Activated B cell treated with CpG ODN at 0.5 μM for 24 hours (primary cell): ENCODE measurements around the gene SMYD1. TPM values are rescaled to one million over a fixed set of nuclear protein-coding genes. Genes with fewer than 3 reads are reported as not detected.

ENCODE experiments used
- ATAC-seq: fragments of 200-7000 bp; cut with Tn5 transposase; one replicate; pipeline ENCODE4 v1.10.0; 2021; ENCODE audit warnings: low read depth, mild to moderate bottlenecking, moderate library complexity
- CTCF ChIA-PET: fragments of 350-600 bp; sonication (Branson Sonifier 250); formaldehyde crosslinking; loops from one replicate; lab custom pipeline; 2021; ENCODE audit warnings: antibody characterized with exemption; lab: Charles Lee
- POLR2A ChIA-PET: fragments of 350-600 bp; sonication (Branson Sonifier 250); formaldehyde crosslinking; loops from one replicate; lab custom pipeline; 2021; ENCODE audit warnings: antibody characterized with exemption; lab: Charles Lee
- DNase-seq: peaks from one replicate; pipeline ENCODE4 v3.0.0; 2022
- H3K27ac Mint-ChIP-seq: one replicate; pipeline ENCODE4 v1.8.0; 2020; ENCODE audit warnings: mixed read lengths
- H3K27me3 Mint-ChIP-seq: one replicate; pipeline ENCODE4 v1.8.0; 2021; ENCODE audit warnings: mixed read lengths
- H3K36me3 Mint-ChIP-seq: one replicate; pipeline ENCODE4 v1.8.0; 2021; ENCODE audit warnings: low read depth, mixed read lengths
- H3K4me1 Mint-ChIP-seq: one replicate; pipeline ENCODE4 v1.8.0; 2021; ENCODE audit warnings: mixed read lengths
- H3K4me3 Mint-ChIP-seq: one replicate; pipeline ENCODE4 v1.8.0; 2020; ENCODE audit warnings: mild to moderate bottlenecking, mixed read lengths
- H3K9me3 Mint-ChIP-seq: one replicate; pipeline ENCODE4 v1.8.0; 2020; ENCODE audit warnings: mixed read lengths
- CTCF ChIP-seq: fragments of 200-600 bp; IDR thresholded peaks from one replicate; pipeline ENCODE4 v1.8.0; 2022; ENCODE audit warnings: antibody characterized with exemption, mild to moderate bottlenecking
- intact Hi-C: fragments of 100-400 bp; cut with micrococcal nuclease; formaldehyde crosslinking; loops from one replicate; pipeline ENCODE4 v1.15.1; 2024
- total RNA-seq: library from RNA; stranded (reverse); gene quantifications from 2 replicates; pipeline ENCODE4 v1.2.3, GENCODE V29; 2022

The SMYD1 gene
- total RNA-seq, 1 donor from 2014 or later, result not detected

- no peak for ATAC-seq
- Mint-ChIP-seq H3K27me3 (peaks cover 19% of the 10 kb centered on the region), H3K9me3 (no peaks in the 10 kb centered on the region), H3K36me3 (no peaks in the 10 kb centered on the region), H3K27ac (no peak overlapping the region), H3K4me3 (no peak overlapping the region), H3K4me1 (no peaks in the 10 kb centered on the region)
- CTCF ChIA-PET, result no interaction called here
- DNase-seq, result no peak
- intact Hi-C loops, result no loop called here
- TF ChIP-seq CTCF, result no peak
- POLR2A ChIA-PET, result no interaction called here
These were observed 54.7 kb downstream of the SMYD1 start for GRCh38 chr2:88122141-88122884.

- no peaks in the 10 kb centered on the region for H3K9me3 Mint-ChIP-seq
- no peak for TF ChIP-seq CTCF
- no peaks in the 10 kb centered on the region for H3K36me3 Mint-ChIP-seq
- H3K4me1 Mint-ChIP-seq, result no peaks in the 10 kb centered on the region
- peaks cover 18% of the 10 kb centered on the region for H3K27me3 Mint-ChIP-seq
- ATAC-seq (no peak), DNase-seq (no peak)
- ChIA-PET POLR2A (no interaction called here), CTCF (no interaction called here)
- no peak overlapping the region for H3K4me3 Mint-ChIP-seq
- intact Hi-C loops, result no loop called here
- no peak overlapping the region for H3K27ac Mint-ChIP-seq
These were observed 55.7 kb downstream of the SMYD1 start for GRCh38 chr2:88123164-88123974.

GRCh38 chr2:88123975-88124917 is 56.6 kb downstream of the SMYD1 start:
- TF ChIP-seq CTCF, result no peak
- Mint-ChIP-seq H3K9me3 (no peaks in the 10 kb centered on the region), H3K27ac (no peak overlapping the region), H3K27me3 (peaks cover 19% of the 10 kb centered on the region), H3K36me3 (no peaks in the 10 kb centered on the region), H3K4me1 (no peaks in the 10 kb centered on the region), H3K4me3 (no peak overlapping the region)
- intact Hi-C loops, result no loop called here
- DNase-seq (no peak), ATAC-seq (no peak)
- POLR2A ChIA-PET, result no interaction called here
- CTCF ChIA-PET, result no interaction called here

GRCh38 chr2:88125344-88125923 is 57.8 kb downstream of the SMYD1 start:
- DNase-seq, result no peak
- intact Hi-C loops, result no loop called here
- H3K4me1 Mint-ChIP-seq, result no peaks in the 10 kb centered on the region
- CTCF ChIA-PET, result no interaction called here
- no peak for ATAC-seq
- no peak overlapping the region for H3K27ac Mint-ChIP-seq
- H3K9me3 Mint-ChIP-seq, result no peaks in the 10 kb centered on the region
- H3K4me3 Mint-ChIP-seq, result no peak overlapping the region
- POLR2A ChIA-PET, result no interaction called here
- H3K27me3 Mint-ChIP-seq, result peaks cover 21% of the 10 kb centered on the region
- no peaks in the 10 kb centered on the region for H3K36me3 Mint-ChIP-seq
- no peak for TF ChIP-seq CTCF
